Measurements from ENCODE around the gene ARL16. TPM values are rescaled to one million over a fixed set of nuclear protein-coding genes. Genes with fewer than 3 reads are reported as not detected.
A peak's percentile ranks its signal among the peaks of the same experiment; 100 is the strongest.

The ARL16 gene, protein sequence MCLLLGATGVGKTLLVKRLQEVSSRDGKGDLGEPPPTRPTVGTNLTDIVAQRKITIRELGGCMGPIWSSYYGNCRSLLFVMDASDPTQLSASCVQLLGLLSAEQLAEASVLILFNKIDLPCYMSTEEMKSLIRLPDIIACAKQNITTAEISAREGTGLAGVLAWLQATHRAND
- 46.5 to 58.3 TPM (median 48.7 TPM) in 3 replicates for polyA plus RNA-seq
- polyA plus RNA-seq (2011; ENCODE audit: low read depth): 25.1 TPM
- 23.0 and 33.9 TPM in 2 replicates for polyA plus RNA-seq (2011; cell fraction: cytosol; rRNA removed)
- 95.0 and 108 TPM in 2 replicates for polyA plus RNA-seq (2011; cell fraction: nucleus; rRNA removed)
- polyA plus RNA-seq (2012; ENCODE audit: low replicate concordance): 31.9 and 34.6 TPM in 2 replicates
- polyA minus RNA-seq: 13.3 to 14.5 TPM (median 13.8 TPM) in 3 replicates
- polyA minus RNA-seq (2011; cell fraction: cytosol; rRNA and poly(A)+ RNA removed): 10.9 TPM
- polyA minus RNA-seq (2011; cell fraction: nucleus; rRNA and poly(A)+ RNA removed): 8.8 and 12.7 TPM in 2 replicates

DNA sequence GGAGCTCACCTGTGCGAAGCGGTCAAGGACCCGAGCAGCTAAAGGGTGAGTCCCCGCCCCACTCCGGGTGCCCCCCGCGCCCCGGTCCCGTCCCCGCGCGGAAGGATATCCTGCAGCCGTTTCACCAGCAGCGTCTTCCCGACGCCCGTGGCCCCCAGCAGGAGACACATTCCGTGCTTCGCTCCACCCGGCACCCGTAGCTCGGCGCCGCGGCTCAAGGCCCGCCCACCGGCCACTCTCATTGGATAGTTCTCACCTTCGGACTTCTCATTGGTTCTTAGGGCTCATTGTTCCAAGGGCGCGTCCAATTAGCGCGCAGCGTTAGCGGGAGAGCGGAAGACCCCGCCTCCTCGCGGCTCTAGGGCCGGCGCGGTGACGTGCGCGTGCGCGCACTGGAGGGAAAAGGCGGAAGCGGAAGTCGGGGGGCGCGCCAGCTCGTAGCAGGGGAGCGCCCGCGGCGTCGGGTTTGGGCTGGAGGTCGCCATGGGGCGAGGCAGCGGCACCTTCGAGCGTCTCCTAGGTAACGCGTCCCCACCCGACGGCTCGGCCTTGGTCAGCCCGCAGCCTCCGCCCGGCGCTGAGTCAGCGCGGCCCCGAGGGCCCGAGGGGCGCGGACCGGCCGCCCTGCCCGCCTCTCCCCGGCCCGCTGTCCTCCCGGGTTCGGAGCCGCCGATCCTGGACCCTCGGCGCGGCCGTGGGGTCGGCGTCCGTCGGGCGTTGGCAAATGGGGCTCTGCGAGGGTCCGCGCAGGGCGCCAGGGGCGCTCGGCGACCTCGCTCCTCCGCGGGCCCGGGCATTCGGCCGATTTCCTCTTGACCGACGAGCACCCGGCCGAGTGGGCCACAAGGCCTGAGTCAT is at the start of gene ARL16, which contains the start of gene HGS:
ARL16 (minus strand) TSS at position 214 of the 858 bp plus-strand sequence; CDS start at position 170, 44 bp downstream.
HGS (plus strand) TSS at position 428 of the 858 bp plus-strand sequence; CDS start at position 484, 56 bp downstream.
- Histone ChIP-seq H3K9me3 (ENCODE audit: control insufficient read depth, low read depth, low read length) (no peaks in the 10 kb centered on the region), H3K9me1 (ENCODE audit: control insufficient read depth, extremely low read depth, insufficient read depth, low read length) (no peaks in the 10 kb centered on the region), H3K36me3 (ENCODE audit: control insufficient read depth in 2 of 2, extremely low read depth in 1 of 2, insufficient read depth in 2 of 2, low read length in 2 of 2) (peaks cover 34 to 36% of the 10 kb centered on the region in 2 experiments), H3K9ac (ENCODE audit: control insufficient read depth, extremely low read depth, insufficient read depth, low read length) (peak within 1 kb of the TSS; percentile 83), H3K79me2 (ENCODE audit: control insufficient read depth, insufficient read depth, low read length) (peaks cover 64% of the 10 kb centered on the region), H3K27me3 (ENCODE audit: control insufficient read depth, extremely low read depth, insufficient read depth, low read length) (no peaks in the 10 kb centered on the region), H3K4me1 (ENCODE audit: control insufficient read depth, extremely low read depth, insufficient read depth, low read length) (peaks cover 30% of the 10 kb centered on the region), H3K4me3 (ENCODE audit: control insufficient read depth in 2 of 3, extremely low read depth in 1 of 3, insufficient read depth in 2 of 3, low read depth in 1 of 3, low read length in 3 of 3) (peak within 1 kb of the TSS; percentile 85 to 99 (median 89)), H4K20me1 (ENCODE audit: control insufficient read depth, extremely low read depth, insufficient read depth, low read length) (peaks cover 22% of the 10 kb centered on the region), H2AFZ (ENCODE audit: control insufficient read depth, low read length) (peak within 1 kb of the TSS; percentile 74), H3K27ac (ENCODE audit: control insufficient read depth, insufficient read depth, low read length) (peak within 1 kb of the TSS; percentile 93), H3K4me2 (ENCODE audit: control insufficient read depth, extremely low read depth, insufficient read depth, low read depth, low read length) (peak within 1 kb of the TSS; percentile 97)
- dilution Hi-C loops (cut with MboI; ENCODE audit: extremely low pct_ligation_motif_present, low sequenced_read_pairs): no loop called here
- FAIRE-seq: peak; percentile 80
- DNase-seq (ENCODE audit: low read depth, low spot score): peak; percentile 90
- TF ChIP-seq EZH2 (IDR thresholded peaks at IDR 0.05; ENCODE audit: low read length): no peak
- TF ChIP-seq, protein P1, sequence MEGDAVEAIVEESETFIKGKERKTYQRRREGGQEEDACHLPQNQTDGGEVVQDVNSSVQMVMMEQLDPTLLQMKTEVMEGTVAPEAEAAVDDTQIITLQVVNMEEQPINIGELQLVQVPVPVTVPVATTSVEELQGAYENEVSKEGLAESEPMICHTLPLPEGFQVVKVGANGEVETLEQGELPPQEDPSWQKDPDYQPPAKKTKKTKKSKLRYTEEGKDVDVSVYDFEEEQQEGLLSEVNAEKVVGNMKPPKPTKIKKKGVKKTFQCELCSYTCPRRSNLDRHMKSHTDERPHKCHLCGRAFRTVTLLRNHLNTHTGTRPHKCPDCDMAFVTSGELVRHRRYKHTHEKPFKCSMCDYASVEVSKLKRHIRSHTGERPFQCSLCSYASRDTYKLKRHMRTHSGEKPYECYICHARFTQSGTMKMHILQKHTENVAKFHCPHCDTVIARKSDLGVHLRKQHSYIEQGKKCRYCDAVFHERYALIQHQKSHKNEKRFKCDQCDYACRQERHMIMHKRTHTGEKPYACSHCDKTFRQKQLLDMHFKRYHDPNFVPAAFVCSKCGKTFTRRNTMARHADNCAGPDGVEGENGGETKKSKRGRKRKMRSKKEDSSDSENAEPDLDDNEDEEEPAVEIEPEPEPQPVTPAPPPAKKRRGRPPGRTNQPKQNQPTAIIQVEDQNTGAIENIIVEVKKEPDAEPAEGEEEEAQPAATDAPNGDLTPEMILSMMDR (optimal IDR thresholded peaks at IDR 0.05 in 1 of 3, IDR thresholded peaks at IDR 0.05 in 1 of 3, conservative IDR thresholded peaks at IDR 0.05 in 1 of 3; ENCODE audit: extremely low read depth in 1 of 3, insufficient read depth in 2 of 3, low read length in 3 of 3): no peak

DNA sequence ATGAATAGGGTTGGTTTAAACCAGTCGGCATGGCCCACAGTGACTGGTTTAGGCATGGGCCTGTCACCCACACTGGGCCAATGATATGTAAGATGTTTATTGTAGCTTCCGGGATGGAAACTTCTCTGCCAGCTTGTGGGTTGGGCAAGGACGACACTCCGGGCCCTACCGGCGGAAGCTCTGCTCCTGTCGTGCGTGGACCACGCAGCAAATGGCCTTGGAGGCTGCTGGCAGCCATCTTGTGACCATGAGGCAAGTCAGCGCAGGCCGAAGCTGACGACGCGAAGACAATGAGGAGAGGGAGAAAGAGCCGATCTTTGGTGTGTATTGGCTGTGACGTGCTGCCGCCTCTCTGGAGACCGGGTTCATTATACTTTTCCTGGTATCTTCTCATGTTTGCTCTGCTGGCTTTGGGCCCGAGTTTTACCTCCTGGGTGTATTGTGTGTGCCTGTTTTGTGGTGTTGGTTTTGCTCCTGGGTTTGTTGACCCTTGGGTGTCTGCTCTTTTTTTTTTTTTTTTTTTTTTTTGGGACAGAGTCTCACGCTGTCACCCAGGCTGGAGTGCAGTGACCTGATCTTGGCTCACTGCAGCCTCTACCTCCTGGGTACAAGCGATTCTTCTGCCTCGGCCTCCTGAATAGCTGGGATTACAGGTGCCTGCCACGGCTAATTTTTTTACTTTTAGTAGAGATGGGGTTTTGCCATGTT is 43.9 kb upstream of the ARL16 start:
- FAIRE-seq (no peak), DNase-seq (ENCODE audit: low read depth, low spot score) (no peak)
- Histone ChIP-seq H3K9me3 (ENCODE audit: control insufficient read depth, low read depth, low read length) (no peaks in the 10 kb centered on the region), H3K4me2 (ENCODE audit: control insufficient read depth, extremely low read depth, insufficient read depth, low read depth, low read length) (no peak overlapping the region), H3K9ac (ENCODE audit: control insufficient read depth, extremely low read depth, insufficient read depth, low read length) (no peak overlapping the region), H3K4me1 (ENCODE audit: control insufficient read depth, extremely low read depth, insufficient read depth, low read length) (peaks cover 33% of the 10 kb centered on the region), H3K79me2 (ENCODE audit: control insufficient read depth, insufficient read depth, low read length) (no peaks in the 10 kb centered on the region), H3K4me3 (ENCODE audit: control insufficient read depth in 2 of 3, extremely low read depth in 1 of 3, insufficient read depth in 2 of 3, low read depth in 1 of 3, low read length in 3 of 3) (no peak overlapping the region), H4K20me1 (ENCODE audit: control insufficient read depth, extremely low read depth, insufficient read depth, low read length) (no peaks in the 10 kb centered on the region), H3K27me3 (ENCODE audit: control insufficient read depth, extremely low read depth, insufficient read depth, low read length) (no peaks in the 10 kb centered on the region), H3K9me1 (ENCODE audit: control insufficient read depth, extremely low read depth, insufficient read depth, low read length) (no peaks in the 10 kb centered on the region), H3K36me3 (ENCODE audit: control insufficient read depth in 2 of 2, extremely low read depth in 1 of 2, insufficient read depth in 2 of 2, low read length in 2 of 2) (no peaks in the 10 kb centered on the region), H2AFZ (ENCODE audit: control insufficient read depth, low read length) (no peak overlapping the region), H3K27ac (ENCODE audit: control insufficient read depth, insufficient read depth, low read length) (no peak overlapping the region)
- no peak for TF ChIP-seq EZH2 (IDR thresholded peaks at IDR 0.05; ENCODE audit: low read length)
- TF ChIP-seq, protein P1 (optimal IDR thresholded peaks at IDR 0.05 in 1 of 3, IDR thresholded peaks at IDR 0.05 in 1 of 3, conservative IDR thresholded peaks at IDR 0.05 in 1 of 3; ENCODE audit: extremely low read depth in 1 of 3, insufficient read depth in 2 of 3, low read length in 3 of 3): no peak
- dilution Hi-C loops (cut with MboI; ENCODE audit: extremely low pct_ligation_motif_present, low sequenced_read_pairs): no loop called here

Measured in keratinocyte (primary cell).